ENCODE data around the gene STAMBP.

- TF ChIP-seq POLR2A (IDR thresholded peaks at IDR 0.05), result no peak
- TF ChIP-seq, protein P1, sequence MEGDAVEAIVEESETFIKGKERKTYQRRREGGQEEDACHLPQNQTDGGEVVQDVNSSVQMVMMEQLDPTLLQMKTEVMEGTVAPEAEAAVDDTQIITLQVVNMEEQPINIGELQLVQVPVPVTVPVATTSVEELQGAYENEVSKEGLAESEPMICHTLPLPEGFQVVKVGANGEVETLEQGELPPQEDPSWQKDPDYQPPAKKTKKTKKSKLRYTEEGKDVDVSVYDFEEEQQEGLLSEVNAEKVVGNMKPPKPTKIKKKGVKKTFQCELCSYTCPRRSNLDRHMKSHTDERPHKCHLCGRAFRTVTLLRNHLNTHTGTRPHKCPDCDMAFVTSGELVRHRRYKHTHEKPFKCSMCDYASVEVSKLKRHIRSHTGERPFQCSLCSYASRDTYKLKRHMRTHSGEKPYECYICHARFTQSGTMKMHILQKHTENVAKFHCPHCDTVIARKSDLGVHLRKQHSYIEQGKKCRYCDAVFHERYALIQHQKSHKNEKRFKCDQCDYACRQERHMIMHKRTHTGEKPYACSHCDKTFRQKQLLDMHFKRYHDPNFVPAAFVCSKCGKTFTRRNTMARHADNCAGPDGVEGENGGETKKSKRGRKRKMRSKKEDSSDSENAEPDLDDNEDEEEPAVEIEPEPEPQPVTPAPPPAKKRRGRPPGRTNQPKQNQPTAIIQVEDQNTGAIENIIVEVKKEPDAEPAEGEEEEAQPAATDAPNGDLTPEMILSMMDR (IDR thresholded peaks at IDR 0.05), result no peak
- no peak for TF ChIP-seq POLR2AphosphoS5 (IDR thresholded peaks at IDR 0.05)
Measured at GRCh38 chr2:73822276-73822675, 6.5 kb upstream of the STAMBP start.
